SK-N-MC (cell line): ENCODE data around the gene KAZN.

Experiments used
- EZH2 ChIP-seq: fragments of 200-600 bp; sonication (generic); IDR thresholded peaks from one replicate; pipeline ENCODE4 v1.6.1; 2017; ENCODE audit warnings: antibody characterized with exemption
- FOXP2 ChIP-seq: optimal IDR thresholded peaks from 2 replicates; pipeline ENCODE3; 2011; ENCODE audit warnings: mild to moderate bottlenecking, moderate library complexity; ENCODE audit not compliant: insufficient read depth; ENCODE audit errors: extremely low read length, control extremely low read depth
- POLR2AphosphoS5 ChIP-seq: IDR thresholded peaks from 2 replicates; pipeline ENCODE4 v1.6.1; 2012; ENCODE audit warnings: mild to moderate bottlenecking, low read depth, low read length, borderline replicate concordance

DNA sequence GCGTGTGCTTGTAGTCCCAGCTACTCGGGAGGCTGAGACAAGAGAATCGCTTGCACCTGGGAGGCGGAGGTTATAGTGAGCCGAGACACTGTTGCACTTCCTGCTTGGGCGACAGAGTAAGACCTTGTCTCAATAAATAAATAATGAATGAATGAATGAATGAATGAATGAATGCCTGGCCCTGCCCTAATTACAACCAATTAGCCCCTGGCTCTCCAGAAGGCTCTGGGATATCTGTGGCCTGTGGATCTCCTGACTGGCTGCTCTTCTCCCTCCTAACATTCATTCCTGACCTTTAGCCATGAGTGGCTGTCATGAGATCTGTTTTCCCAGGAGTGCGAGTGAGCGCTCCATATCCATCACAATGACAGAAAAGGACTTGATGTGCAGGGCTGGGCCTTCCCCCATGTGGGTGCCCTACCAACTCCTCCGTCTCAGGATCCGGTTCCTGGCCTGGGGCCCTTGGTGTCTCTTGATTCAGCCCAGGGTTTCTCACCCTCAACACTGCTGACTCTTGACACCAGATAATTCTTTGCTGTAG, 311.5 kb downstream of the KAZN start:
- no peak for TF ChIP-seq POLR2AphosphoS5
- no peak for TF ChIP-seq EZH2
- TF ChIP-seq FOXP2 = no peak
